NCI-H146 treated with DMSO at 0.1 percent for 48 hours (cell line): ENCODE measurements around the gene ZDHHC3.
A peak's percentile ranks its signal among the peaks of the same experiment; 100 is the strongest.

Experiments
- DNase-seq: peaks from one replicate; lab custom pipeline; 2025; ENCODE audit not compliant: unreplicated experiment; lab: John Stamatoyannopoulos, UW

ZDHHC3 gene

DNA sequence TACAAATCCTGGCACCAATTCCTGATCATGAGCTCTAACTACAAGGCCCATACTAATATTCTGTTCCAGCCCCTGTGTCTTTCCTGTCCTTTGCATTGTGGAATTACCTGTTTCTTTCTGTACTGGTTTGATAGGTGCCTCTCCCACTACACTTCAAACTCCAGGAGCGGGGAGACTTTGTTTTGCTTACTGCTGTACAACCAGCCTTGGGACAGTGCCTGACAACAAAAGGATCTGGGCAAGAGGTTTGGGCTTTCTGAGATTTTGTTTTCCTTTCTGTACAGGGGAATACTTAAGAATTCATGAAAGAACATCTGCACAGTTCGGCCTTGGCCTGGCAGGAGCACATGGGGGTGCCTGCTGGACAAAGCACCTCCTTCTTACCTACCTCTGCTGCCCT, 45.1 kb downstream of the ZDHHC3 start:
- DNase-seq, result no peak

- DNase-seq, result no peak
Observed at GRCh38 chr3:44929782-44930181, 46.2 kb downstream of the ZDHHC3 start.

- DNase-seq, result no peak
Observed at GRCh38 chr3:44927371-44927770, 48.6 kb downstream of the ZDHHC3 start.

DNA sequence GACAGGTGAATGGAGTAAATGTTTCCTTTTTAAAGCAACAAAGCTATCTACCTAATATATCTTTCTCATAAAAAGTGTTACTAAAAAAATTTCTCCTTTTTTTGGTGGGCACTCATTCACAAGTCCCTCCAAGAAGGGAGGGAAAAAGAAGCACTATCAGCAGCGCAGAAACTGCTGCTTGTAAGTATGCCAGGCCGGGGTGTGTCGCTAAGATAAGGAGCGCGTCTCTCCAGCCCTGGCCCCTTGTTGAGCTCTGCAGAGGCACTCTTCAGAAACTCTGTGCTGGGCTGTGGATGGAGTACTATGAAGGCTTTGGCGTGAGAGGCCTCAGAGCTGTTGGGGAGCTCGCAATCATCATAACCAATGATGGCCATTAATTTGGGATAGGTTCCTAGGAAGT, 49.1 kb downstream of the ZDHHC3 start:
- no peak for DNase-seq

- DNase-seq, result no peak
Observed at GRCh38 chr3:44926172-44926571, 49.8 kb downstream of the ZDHHC3 start.

DNA sequence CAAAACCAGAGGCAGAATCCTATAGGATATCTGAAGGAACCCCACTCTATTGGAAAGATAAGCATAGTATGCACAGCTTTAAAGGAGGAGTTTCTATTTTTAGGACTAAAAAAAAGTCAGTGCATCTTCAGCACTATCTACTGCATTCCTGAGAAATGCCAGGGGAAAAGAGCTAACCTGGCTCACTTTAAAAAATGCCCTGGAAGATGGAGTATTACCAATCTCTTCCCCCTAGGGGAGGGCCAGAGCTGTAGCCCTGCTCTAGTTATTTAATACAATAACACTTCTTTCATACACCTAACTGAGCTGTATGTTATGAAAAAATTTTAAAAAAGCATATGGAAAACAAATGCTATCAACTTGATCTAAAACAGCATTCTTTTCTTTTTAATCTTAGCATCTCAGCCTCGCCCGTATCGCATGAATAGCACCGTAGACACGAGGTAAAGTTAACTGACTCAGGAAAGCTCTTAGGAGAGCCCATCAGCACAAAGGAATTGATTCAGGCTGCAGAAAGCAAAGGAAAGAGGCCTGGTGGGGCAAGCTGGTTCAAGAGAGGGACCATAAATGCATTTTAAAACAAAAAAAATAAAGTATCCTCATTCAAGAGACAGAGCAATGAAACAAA, 51.4 kb downstream of the ZDHHC3 start:
- no peak for DNase-seq

DNA sequence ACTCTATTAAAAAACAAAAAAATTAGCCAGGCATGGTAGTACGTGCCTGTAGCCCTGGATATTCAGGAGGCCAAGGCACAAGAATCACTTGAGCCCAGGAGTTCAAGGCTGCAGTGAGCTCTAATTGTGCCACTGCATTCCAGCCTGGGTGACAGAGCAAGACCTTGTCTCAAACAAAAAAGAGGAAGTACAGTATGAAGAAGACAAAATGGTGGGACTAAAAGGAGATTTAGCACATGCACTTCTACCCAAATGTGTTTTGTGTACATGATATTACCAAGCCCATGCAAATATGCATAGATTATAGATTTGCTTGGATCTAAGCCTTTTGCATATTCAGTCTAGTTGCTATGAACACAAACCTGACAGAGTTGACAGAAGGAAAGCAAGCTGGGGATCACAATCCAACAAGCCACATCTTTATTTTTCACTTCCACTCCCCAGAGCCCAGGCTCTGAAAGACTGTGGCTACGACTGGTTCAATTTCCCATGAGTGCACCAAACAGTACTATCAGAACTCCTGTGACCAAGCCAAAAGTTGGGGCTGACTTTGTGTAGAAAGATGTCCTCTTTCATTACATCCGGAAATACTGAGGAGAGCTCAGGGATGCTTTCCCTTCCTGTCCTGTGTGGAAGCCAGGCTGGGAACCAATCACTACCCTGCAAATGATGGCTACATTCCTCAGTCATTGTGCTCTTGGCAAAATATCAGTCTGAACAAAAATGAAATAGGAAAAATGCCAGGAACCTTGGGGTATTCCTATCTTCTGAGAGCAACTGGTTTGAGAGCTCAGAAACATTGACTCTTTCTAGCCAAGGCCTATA, 52.1 kb downstream of the ZDHHC3 start:
- DNase-seq, result no peak

DNA sequence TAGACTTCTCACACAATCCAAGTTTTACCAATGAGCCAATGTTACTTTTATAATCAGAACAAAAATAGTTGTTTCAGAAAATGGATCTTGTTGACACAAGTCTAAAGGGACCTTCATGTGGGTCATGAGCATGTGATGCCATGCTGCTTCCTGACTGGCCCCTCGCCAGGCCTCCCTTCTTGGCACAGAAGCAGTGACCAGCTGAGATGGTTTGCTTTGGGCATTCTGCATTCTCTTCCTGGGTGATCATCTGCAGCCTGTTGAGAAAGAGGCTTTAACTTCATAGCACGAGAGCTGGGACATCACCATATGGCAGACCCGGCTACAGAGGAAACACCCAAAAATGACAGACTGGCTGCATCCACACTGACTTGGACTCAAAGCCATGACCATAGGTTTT, 55.9 kb downstream of the ZDHHC3 start:
- no peak for DNase-seq

DNA sequence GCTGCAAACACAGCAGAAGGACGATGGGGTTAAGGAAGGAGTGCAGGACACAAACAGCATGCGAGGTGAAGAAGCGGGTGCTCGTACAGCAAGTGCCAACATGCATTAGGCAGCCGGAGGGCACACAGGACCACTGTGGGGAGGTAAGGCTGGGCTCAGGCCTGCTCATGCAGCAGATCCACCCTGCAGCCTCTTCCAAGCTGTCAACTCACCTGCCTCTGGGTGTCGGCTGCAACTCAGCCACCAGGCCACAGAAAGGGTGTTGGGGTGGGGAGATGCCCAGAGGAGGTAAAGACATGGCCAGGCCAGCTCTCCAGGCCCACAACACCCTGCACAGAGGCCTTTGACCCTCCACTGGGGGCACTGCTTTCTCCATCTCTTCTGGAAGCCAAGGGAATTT, 57.4 kb downstream of the ZDHHC3 start:
- no peak for DNase-seq

DNA sequence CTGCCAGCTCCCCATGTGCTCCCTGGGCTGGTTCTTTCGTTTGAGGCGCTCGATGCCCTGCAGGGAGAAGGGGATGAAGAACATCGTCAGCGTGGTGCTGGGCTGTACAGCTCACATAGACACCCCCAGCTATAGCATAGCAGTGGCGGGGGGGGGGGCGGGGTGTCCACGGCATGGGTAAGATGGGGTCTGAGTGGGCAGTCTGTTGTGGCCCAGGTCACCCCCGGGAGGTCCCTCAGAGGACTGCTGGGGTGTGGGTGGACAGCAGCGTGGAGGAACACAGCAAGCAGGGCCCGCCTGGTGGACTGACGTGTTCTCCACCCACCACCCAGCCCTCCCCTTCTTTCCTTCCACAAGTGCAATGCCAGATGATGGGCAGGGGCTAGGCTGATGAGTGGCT, 57.9 kb downstream of the ZDHHC3 start:
- DNase-seq, result no peak

- DNase-seq, result no peak
Observed at GRCh38 chr3:44915702-44916438, 60.1 kb downstream of the ZDHHC3 start.

DNA sequence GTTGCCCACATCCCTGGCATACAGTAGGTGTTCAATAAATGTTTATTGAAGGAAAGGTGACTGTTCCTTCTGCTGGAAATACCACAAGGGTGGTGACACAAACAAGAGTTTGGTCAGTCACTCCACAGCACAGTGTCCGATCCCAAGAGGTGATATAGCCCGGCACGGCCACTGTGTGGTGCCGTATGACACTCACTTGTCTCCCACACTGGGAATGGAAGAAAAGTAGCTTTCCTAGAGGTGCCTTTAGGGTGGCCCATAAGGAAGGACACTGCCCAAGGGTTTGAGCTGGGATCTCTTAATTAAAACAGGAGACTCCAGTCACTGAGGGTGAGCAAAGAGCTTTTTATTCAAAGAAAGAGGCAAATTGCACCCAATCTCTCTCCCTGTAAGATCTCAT, 61.0 kb downstream of the ZDHHC3 start:
- no peak for DNase-seq

DNA sequence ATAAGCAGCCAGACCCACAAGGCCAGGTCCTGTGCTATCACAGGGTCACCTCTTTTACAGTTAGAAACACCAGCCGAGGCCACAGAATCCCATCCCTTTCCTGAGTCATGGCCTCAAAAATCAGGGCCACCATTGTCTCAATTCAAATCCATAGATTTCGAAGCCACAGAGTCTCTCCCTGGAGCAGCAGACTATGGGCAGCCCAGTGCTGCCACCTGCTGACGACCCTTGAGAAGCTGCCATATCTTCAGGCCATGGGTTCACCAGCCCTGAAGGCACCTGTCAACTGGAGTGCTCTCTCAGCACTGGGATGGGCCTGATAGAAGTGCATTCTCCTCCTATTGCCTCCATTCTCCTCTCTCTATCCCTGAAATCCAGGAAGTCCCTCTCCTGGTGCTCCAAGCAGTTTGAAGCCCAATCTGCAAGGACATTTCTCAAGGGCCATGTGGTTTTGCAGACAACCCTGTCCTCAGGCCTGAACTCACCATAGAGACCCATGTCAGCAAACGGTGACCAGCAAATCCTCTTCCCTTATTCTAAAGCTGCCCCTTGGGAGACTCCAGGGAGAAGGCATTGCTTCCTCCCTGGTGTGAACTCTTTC, 62.0 kb downstream of the ZDHHC3 start:
- peak; percentile 11 for DNase-seq

- DNase-seq, result no peak
Observed at GRCh38 chr3:44910693-44911092, 65.3 kb downstream of the ZDHHC3 start.

DNA sequence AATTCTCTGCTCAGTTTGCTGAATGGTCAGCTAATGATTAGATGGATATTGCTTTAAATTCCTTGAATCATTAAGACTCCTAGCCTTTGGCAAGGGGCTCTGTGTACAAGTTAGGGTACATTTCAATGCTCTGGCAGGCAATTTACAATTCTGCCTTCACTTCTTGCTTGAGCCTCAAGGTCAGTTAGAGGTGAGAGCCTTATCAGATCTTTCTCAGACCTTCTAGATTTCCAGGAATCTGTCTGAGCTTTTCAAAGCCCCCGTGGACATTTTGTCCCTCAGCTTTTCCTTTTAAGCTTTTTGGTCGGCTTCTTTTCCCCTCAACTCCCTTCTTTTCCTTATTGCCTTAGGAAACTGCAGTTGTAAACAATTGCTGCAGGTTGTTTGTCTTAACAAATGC, 66.9 kb downstream of the ZDHHC3 start:
- DNase-seq, result no peak

DNA sequence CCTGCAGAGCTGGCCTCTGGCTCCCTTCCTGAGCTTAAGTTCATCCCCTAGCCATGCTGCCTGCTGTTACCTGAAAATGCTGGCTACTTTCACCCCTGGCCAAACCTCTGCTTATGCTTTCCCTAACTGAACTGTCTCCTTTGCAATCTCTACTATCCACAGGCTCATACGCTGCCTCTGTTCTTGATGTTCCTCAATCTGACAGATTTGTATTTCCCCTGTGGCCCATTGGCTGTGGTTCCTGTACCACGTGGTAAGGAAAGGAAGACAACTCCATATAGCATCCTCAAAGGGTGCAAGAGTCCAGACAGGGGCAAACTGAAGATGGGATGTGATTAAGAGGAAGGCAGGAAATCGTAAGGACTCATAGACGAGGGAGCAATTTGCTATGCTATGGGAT, 68.4 kb downstream of the ZDHHC3 start:
- DNase-seq, result no peak

- DNase-seq, result no peak
Observed at GRCh38 chr3:44906997-44907396, 69.0 kb downstream of the ZDHHC3 start.

- no peak for DNase-seq
Observed at GRCh38 chr3:44905446-44906157, 70.4 kb downstream of the ZDHHC3 start.

GRCh38 chr3:44903751-44904150, 72.2 kb downstream of the ZDHHC3 start:
- DNase-seq, result no peak

DNA sequence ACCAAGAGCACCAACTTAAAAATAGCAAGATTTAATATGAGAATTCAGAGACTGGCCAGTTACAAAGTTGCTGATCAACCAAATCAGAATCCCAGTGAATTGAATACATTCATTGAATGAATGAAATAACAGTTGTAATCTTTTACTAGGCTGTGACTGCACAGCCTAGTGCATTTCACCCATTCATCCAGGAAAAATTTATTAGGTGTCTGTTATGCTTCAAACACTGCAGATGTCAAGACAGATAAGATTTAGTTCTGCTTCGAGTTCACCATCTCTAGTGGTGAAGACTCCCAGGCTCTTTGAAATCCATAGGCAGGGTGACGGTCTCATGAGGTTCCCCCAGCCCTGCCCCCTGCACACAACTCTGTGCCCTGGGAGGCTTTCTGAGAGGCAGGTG, 72.7 kb downstream of the ZDHHC3 start:
- DNase-seq, result no peak

- DNase-seq, result no peak
Observed at GRCh38 chr3:44902628-44903027, 73.3 kb downstream of the ZDHHC3 start.
